HG02763 (cell line): Measurements from ENCODE around the gene NPIPA3.
A peak's percentile ranks its signal among the peaks of the same experiment; 100 is the strongest.
"Not testable (repeated sequence)": the region's sequence is repeated elsewhere in the genome, so short reads cannot be mapped to it uniquely, and the experiment has no call there.

ENCODE experiments used
- ATAC-seq: cut with Tn5 transposase; IDR thresholded peaks from one replicate; pipeline ENCODE4 v1.9.1; 2021; ENCODE audit warnings: mild to moderate bottlenecking, moderate library complexity; ENCODE audit not compliant: unreplicated experiment

Gene NPIPA3

GRCh38 chr16:14703156-14704011 lies at the start of gene NPIPA3:
NPIPA3 (plus strand) TSS chr16:14703411; CDS start chr16:14708944, 5,533 bp downstream.
- peak; percentile 97 for ATAC-seq

- peak; percentile 76 for ATAC-seq
These were observed 45.1 kb upstream of the NPIPA3 start for GRCh38 chr16:14658063-14658462.

GRCh38 chr16:14667347-14668266 lies 35.6 kb upstream of the NPIPA3 start:
- ATAC-seq: no peak

GRCh38 chr16:14668556-14669223 lies 34.5 kb upstream of the NPIPA3 start:
- no peak for ATAC-seq

- no peak for ATAC-seq
These were observed 33.4 kb upstream of the NPIPA3 start for GRCh38 chr16:14669776-14670175.

- no peak for ATAC-seq
These were observed 30.7 kb upstream of the NPIPA3 start for GRCh38 chr16:14672403-14672971.

- no peak for ATAC-seq
These were observed 26.6 kb upstream of the NPIPA3 start for GRCh38 chr16:14676633-14677032.

GRCh38 chr16:14677627-14678026 lies 25.6 kb upstream of the NPIPA3 start:
- no peak for ATAC-seq

- no peak for ATAC-seq
These were observed 24.3 kb upstream of the NPIPA3 start for GRCh38 chr16:14678748-14679497.

GRCh38 chr16:14680396-14680795 lies 22.8 kb upstream of the NPIPA3 start:
- ATAC-seq: not testable (repeated sequence)

- no peak for ATAC-seq
These were observed 22.1 kb upstream of the NPIPA3 start for GRCh38 chr16:14681115-14681514.

- ATAC-seq: no peak
These were observed 21.1 kb upstream of the NPIPA3 start for GRCh38 chr16:14682121-14682520.

- not testable (repeated sequence) for ATAC-seq
These were observed 17.1 kb upstream of the NPIPA3 start for GRCh38 chr16:14685870-14686793.

- ATAC-seq: not testable (repeated sequence)
These were observed 9.1 kb upstream of the NPIPA3 start, which contains the start of gene PLA2G10 for GRCh38 chr16:14694129-14694528. PLA2G10 (minus strand) TSS chr16:14694308; CDS start chr16:14694229, 79 bp downstream.

- not testable (repeated sequence) for ATAC-seq
These were observed 1.4 kb upstream of the NPIPA3 start for GRCh38 chr16:14701859-14702258.

- not testable (repeated sequence) for ATAC-seq
These were observed 539 bp upstream of the NPIPA3 start for GRCh38 chr16:14702672-14703071.

- not testable (repeated sequence) for ATAC-seq
These were observed 30.0 kb downstream of the NPIPA3 start for GRCh38 chr16:14733233-14733632.

GRCh38 chr16:14740832-14741385 lies 37.7 kb downstream of the NPIPA3 start:
- ATAC-seq: not testable (repeated sequence)
